ENCODE results near the gene FLNC.

DNA sequence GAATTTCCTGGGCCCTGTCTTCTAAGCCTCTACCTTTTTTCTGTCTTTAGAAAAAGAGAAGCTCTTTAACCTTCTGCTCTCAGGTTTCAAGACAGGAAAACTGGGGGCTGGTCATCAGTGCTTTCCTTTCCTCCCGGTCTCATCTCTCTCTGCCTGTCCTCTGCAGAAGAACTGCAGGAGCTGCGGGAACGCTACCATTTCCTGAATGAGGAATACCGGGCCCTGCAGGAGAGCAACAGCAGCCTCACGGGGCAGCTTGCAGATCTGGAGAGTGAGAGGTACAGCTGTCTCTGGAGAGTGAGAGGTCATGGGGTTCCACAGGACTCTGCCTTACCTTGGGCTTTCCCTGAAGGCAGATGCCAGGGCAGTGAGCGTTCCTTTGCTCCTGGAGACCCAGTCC is 25.7 kb upstream of the FLNC start:
- TF ChIP-seq EZH2 (IDR thresholded peaks at IDR 0.05) = no peak
- TF ChIP-seq EZH2phosphoT487 (IDR thresholded peaks at IDR 0.05) = no peak
- TF ChIP-seq, protein P1, sequence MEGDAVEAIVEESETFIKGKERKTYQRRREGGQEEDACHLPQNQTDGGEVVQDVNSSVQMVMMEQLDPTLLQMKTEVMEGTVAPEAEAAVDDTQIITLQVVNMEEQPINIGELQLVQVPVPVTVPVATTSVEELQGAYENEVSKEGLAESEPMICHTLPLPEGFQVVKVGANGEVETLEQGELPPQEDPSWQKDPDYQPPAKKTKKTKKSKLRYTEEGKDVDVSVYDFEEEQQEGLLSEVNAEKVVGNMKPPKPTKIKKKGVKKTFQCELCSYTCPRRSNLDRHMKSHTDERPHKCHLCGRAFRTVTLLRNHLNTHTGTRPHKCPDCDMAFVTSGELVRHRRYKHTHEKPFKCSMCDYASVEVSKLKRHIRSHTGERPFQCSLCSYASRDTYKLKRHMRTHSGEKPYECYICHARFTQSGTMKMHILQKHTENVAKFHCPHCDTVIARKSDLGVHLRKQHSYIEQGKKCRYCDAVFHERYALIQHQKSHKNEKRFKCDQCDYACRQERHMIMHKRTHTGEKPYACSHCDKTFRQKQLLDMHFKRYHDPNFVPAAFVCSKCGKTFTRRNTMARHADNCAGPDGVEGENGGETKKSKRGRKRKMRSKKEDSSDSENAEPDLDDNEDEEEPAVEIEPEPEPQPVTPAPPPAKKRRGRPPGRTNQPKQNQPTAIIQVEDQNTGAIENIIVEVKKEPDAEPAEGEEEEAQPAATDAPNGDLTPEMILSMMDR (IDR thresholded peaks at IDR 0.05) = no peak
